Aorta (tissue), 5 donors: ENCODE data around the gene KRTAP2-4. TPM values are rescaled to one million over a fixed set of nuclear protein-coding genes. Genes with fewer than 3 reads are reported as not detected.
"Not testable (repeated sequence)": the region's sequence is repeated elsewhere in the genome, so short reads cannot be mapped to it uniquely, and the experiment has no call there.

Experiments used
- ATAC-seq: fragments of 200-7000 bp; cut with Tn5 transposase; one replicate; pipeline ENCODE4 v1.9.1; 2022; ENCODE audit warnings: moderate library complexity; ENCODE audit not compliant: low FRiP score
- DNase-seq, 2 donors: peaks; one replicate each; pipeline ENCODE4 v3.0.0-alpha.2; 2020
- H3K27ac ChIP-seq, 2 donors: one replicate each; pipeline ENCODE4 v1.5.1; 2013; ENCODE audit warnings: low read length in 2 of 2, mild to moderate bottlenecking in 2 of 2, moderate library complexity in 2 of 2, control low read depth in 1 of 2, inconsistent platforms in 1 of 2, low read depth in 1 of 2
- H3K27me3 ChIP-seq, 2 donors: one replicate each; pipeline ENCODE4 v1.6.1; 2013; ENCODE audit warnings: control low read depth in 1 of 2, low read length in 1 of 2, mild to moderate bottlenecking in 1 of 2, moderate library complexity in 1 of 2; ENCODE audit not compliant: insufficient read depth in 2 of 2, control insufficient read depth in 1 of 2
- H3K36me3 ChIP-seq, 2 donors: one replicate each; pipeline ENCODE4 v1.6.1; 2013; ENCODE audit warnings: control low read depth in 1 of 2, low read length in 1 of 2, mild to moderate bottlenecking in 1 of 2; ENCODE audit not compliant: insufficient read depth in 2 of 2, control insufficient read depth in 1 of 2
- H3K4me1 ChIP-seq, 2 donors: one replicate each; pipeline ENCODE4 v1.6.1; 2013; ENCODE audit warnings: low read length in 2 of 2, control low read depth in 1 of 2, mild to moderate bottlenecking in 1 of 2, moderate library complexity in 1 of 2; ENCODE audit not compliant: insufficient read depth in 2 of 2, control insufficient read depth in 1 of 2
- H3K4me3 ChIP-seq, 2 donors: one replicate each; pipeline ENCODE4 v1.5.1; 2013; ENCODE audit warnings: low read length in 2 of 2, control low read depth in 1 of 2, mild to moderate bottlenecking in 1 of 2
- H3K9me3 ChIP-seq: one replicate; pipeline ENCODE4 v1.6.1; 2013; ENCODE audit warnings: mild to moderate bottlenecking, low read length; ENCODE audit not compliant: control insufficient read depth
- WGBS, 2 donors: extraction: QIAGEN DNeasy Blood & Tissue Kit; methylation state at CpG; one replicate each; pipeline ENCODE4 v1.1.7; 2013; 5-methylcytosine and 5-hydroxymethylcytosine counted together
- intact Hi-C, 2 donors: fragments of 100-400 bp; cut with DNase I; formaldehyde crosslinking; loops; one replicate each; pipeline versions ENCODE4 v1.14.2 to v1.15.0; 2022
- polyA plus RNA-seq, 2 donors: library from polyadenylated mRNA; stranded (reverse); fragments of 200-250 nt; gene quantifications; one replicate each; pipeline ENCODE4 v1.2.3, GENCODE V29; 2013
- total RNA-seq, 2 donors: library from RNA; stranded (reverse); fragmentation: NEBNext Ultra II Directional; extraction: Animal tissue kit (Norgen Biotek cat#: 25700); gene quantifications; one replicate each; pipeline ENCODE4 v1.2.1, GENCODE V29; 2021
- donor health status: healthy with polysubstance abuse.
- donor health status: Bipolar disorder and iron deficiency.
- donor health status: DM: no; HTN: no; CAD: no.
- donor health status: DM: no; HTN: no; CAD: no.
- donor health status: DM: yes; HTN: yes; CAD: no.

Gene KRTAP2-4
- total and polyA plus RNA-seq, 4 donors = not detected

- intact Hi-C loops = no loop called here
- WGBS, 2 donors = 47% methylated on average over 8 to 10 of the region's 10 CpGs
Observed at GRCh38 chr17:41101586-41102259, 36.0 kb upstream of the KRTAP2-4 start, which contains the start of gene KRTAP4-16. Gene KRTAP4-16 (minus strand): TSS chr17:41102209. CDS start chr17:41102209, 0 bp downstream.

GRCh38 chr17:41099682-41100480 is 34.2 kb upstream of the KRTAP2-4 start:
- H3K36me3 ChIP-seq, H3K4me3 ChIP-seq, intact Hi-C loops, ATAC-seq, H3K27me3 ChIP-seq, H3K4me1 ChIP-seq, DNase-seq, H3K9me3 ChIP-seq, H3K27ac ChIP-seq: not testable (repeated sequence)
- 52 to 63% methylated on average over 7 of the region's 7 CpGs for WGBS, 2 donors

More at GRCh38 chr17:41101586-41102259, 36.0 kb upstream of the KRTAP2-4 start, which contains the start of gene KRTAP4-16:
- DNase-seq (no peak), ATAC-seq (no peak)
- no peaks in the 10 kb centered on the region for H3K36me3 ChIP-seq
- H3K9me3 ChIP-seq = peaks cover 1% of the 10 kb centered on the region
- H3K4me3 ChIP-seq = no peak within 1 kb of the TSS
- H3K27ac ChIP-seq = no peak within 1 kb of the TSS
- no peaks in the 10 kb centered on the region for H3K27me3 ChIP-seq
- H3K4me1 ChIP-seq = no peaks in the 10 kb centered on the region

GRCh38 chr17:41098481-41098880 is 32.8 kb upstream of the KRTAP2-4 start:
- no peaks in the 10 kb centered on the region for H3K27me3 ChIP-seq
- H3K9me3 ChIP-seq = peaks cover 1% of the 10 kb centered on the region
- 66 to 73% methylated on average over 5 to 6 of the region's 6 CpGs for WGBS, 2 donors
- intact Hi-C loops = no loop called here
- no peaks in the 10 kb centered on the region for H3K4me1 ChIP-seq
- no peak overlapping the region for H3K4me3 ChIP-seq
- no peak for ATAC-seq
- H3K27ac ChIP-seq = no peak overlapping the region
- DNase-seq = no peak
- no peaks in the 10 kb centered on the region for H3K36me3 ChIP-seq

GRCh38 chr17:41098042-41098441 is 32.4 kb upstream of the KRTAP2-4 start, which contains the start of gene KRTAP4-8:
Gene KRTAP4-8 (minus strand): TSS chr17:41098142. CDS start chr17:41098084, 58 bp downstream.
- Histone ChIP-seq H3K36me3 (no peaks in the 10 kb centered on the region), H3K27ac (no peak within 1 kb of the TSS), H3K9me3 (peaks cover 1% of the 10 kb centered on the region), H3K4me3 (no peak within 1 kb of the TSS), H3K27me3 (no peaks in the 10 kb centered on the region), H3K4me1 (no peaks in the 10 kb centered on the region)
- intact Hi-C loops = no loop called here
- 47 to 56% methylated on average over 4 of the region's 4 CpGs for WGBS, 2 donors
- DNase-seq (no peak), ATAC-seq (no peak)

DNA sequence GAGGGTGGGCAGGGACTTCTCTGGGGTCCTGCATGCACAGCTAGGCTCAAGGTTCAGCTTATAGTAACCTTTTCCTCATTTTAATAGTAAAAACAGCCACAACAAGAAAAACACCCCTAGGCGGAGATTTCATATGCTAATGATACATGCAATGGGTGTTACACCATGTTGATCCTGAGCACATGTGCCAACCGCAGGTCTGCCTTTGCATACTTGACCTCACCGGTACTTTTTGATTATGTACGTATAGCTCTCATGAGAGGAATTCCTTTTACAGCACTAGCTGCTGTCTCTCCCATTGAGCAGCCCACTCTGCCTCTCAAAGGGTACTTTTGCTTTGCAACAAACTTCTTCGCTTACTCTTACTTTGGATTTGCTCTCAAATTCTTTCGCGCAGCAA is 30.4 kb upstream of the KRTAP2-4 start:
- Histone ChIP-seq H3K27me3 (no peaks in the 10 kb centered on the region), H3K9me3 (no peaks in the 10 kb centered on the region), H3K4me3 (no peak overlapping the region), H3K27ac (no peak overlapping the region), H3K4me1 (no peaks in the 10 kb centered on the region), H3K36me3 (no peaks in the 10 kb centered on the region)
- DNase-seq (no peak), ATAC-seq (no peak)
- WGBS, 2 donors = 71% methylated on average over 7 of the region's 7 CpGs
- intact Hi-C loops = no loop called here

- 34 to 60% methylated on average over 4 of the region's 4 CpGs for WGBS, 2 donors
- H3K27ac ChIP-seq, intact Hi-C loops: not testable (repeated sequence)
Observed at GRCh38 chr17:41088760-41089352, 23.2 kb upstream of the KRTAP2-4 start.

DNA sequence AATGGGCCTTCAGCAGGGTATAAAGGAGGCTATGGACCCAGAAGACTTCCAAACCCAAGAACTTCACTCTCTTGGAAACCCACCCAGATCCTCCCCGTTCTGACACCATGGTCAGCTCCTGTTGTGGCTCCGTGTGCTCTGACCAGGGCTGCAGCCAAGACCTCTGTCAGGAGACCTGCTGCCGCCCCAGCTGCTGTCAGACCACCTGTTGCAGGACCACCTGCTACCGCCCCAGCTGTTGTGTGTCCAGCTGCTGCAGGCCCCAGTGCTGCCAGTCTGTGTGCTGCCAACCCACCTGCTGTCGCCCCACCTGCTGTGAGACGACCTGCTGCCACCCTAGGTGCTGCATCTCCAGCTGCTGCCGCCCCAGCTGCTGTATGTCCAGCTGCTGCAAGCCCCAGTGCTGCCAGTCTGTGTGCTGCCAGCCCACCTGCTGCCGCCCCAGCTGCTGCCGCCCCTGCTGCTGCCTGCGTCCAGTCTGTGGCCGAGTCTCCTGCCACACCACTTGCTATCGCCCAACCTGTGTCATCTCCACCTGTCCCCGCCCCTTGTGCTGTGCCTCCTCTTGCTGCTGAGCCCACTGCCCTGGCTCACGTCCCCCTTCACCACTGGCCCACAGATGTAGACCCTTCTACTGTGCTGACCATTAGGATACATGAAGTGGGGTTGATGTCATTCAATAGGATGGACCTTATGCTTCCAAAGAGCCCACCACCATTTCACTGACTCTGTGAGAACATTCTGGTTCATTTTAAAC is 18.6 kb upstream of the KRTAP2-4 start, which contains the start of gene KRTAP4-7:
Gene KRTAP4-7 (plus strand): TSS at position 51 of the 757 bp plus-strand sequence. CDS start 57 bp downstream, at position 108.
- ATAC-seq, intact Hi-C loops, H3K4me3 ChIP-seq, DNase-seq, H3K36me3 ChIP-seq, H3K4me1 ChIP-seq, H3K27me3 ChIP-seq, H3K27ac ChIP-seq, H3K9me3 ChIP-seq: not testable (repeated sequence)
- 66 to 78% methylated on average over 10 to 14 of the region's 14 CpGs for WGBS, 2 donors

More at GRCh38 chr17:41088760-41089352, 23.2 kb upstream of the KRTAP2-4 start:
- H3K4me1 ChIP-seq, H3K27me3 ChIP-seq, H3K36me3 ChIP-seq, DNase-seq, H3K4me3 ChIP-seq, ATAC-seq, H3K9me3 ChIP-seq: not testable (repeated sequence)

DNA sequence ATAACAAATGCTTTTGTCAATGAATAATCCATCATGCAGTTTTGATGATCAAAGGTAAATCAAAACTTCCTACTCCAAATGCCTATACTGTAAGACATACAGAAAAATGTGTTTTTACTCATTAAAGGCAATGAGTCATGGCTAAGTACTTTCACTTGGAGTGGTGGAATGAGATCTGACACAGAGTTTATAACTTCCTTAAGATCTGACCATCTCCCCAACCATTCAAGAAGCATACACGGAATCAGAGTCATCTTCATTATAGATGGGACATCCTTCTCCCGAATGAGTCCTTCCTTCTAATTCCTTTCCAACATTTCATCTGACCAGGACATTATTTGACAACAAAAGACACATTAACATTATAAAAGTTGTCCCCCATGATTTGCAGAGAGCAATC is 17.7 kb upstream of the KRTAP2-4 start:
- H3K27me3 ChIP-seq, H3K27ac ChIP-seq, DNase-seq, H3K9me3 ChIP-seq, intact Hi-C loops, H3K4me1 ChIP-seq, H3K4me3 ChIP-seq, H3K36me3 ChIP-seq, ATAC-seq: not testable (repeated sequence)
- 60 to 75% methylated on average over 2 of the region's 2 CpGs for WGBS, 2 donors
